CD14-positive monocyte (primary cell): Measurements from ENCODE around the gene CSRP3. TPM values are rescaled to one million over a fixed set of nuclear protein-coding genes. Genes with fewer than 3 reads are reported as not detected.

ENCODE experiments used
- DNase-seq, 3 donors: peaks; one replicate each; pipeline ENCODE4 v3.0.0-alpha.2; 2011 to 2022
- H2AFZ ChIP-seq: 2 replicates; pipeline ENCODE4 v1.6.0; 2012; ENCODE audit warnings: mild to moderate bottlenecking, low read depth, low read length, inconsistent platforms; ENCODE audit not compliant: insufficient read depth, poor library complexity, severe bottlenecking
- H3K27ac ChIP-seq, 2 donors: 1 replicate in 1 of 2; 2 replicates in 1 of 2; pipeline ENCODE4 v1.5.1; 2012 to 2013; ENCODE audit warnings: low read length in 2 of 2, control low read depth in 1 of 2, inconsistent platforms in 1 of 2, low read depth in 1 of 2, mild to moderate bottlenecking in 1 of 2
- H3K27me3 ChIP-seq, 2 donors: one replicate each; pipeline versions ENCODE4 v1.6.0 to v1.6.1; 2011 to 2013; ENCODE audit warnings: low read length in 2 of 2; ENCODE audit not compliant: control insufficient read depth in 2 of 2, insufficient read depth in 2 of 2
- H3K36me3 ChIP-seq, 2 donors: replicated peaks in 1 of 2; 1 replicate in 1 of 2; 2 replicates in 1 of 2; pipeline versions ENCODE4 v1.5.1 to v1.6.1; 2012 to 2013; ENCODE audit warnings: low read length in 2 of 2, control low read depth in 1 of 2, inconsistent platforms in 1 of 2, mild to moderate bottlenecking in 1 of 2; ENCODE audit not compliant: insufficient read depth in 2 of 2, control insufficient read depth in 1 of 2
- H3K4me1 ChIP-seq, 2 donors: 1 replicate in 1 of 2; 2 replicates in 1 of 2; pipeline versions ENCODE4 v1.5.1 to v1.6.1; 2012 to 2013; ENCODE audit warnings: low read length in 2 of 2, control low read depth in 1 of 2, inconsistent platforms in 1 of 2, mild to moderate bottlenecking in 1 of 2, moderate library complexity in 1 of 2; ENCODE audit not compliant: insufficient read depth in 2 of 2, control insufficient read depth in 1 of 2
- H3K4me2 ChIP-seq: replicated peaks from 2 replicates; pipeline ENCODE3; 2012; ENCODE audit warnings: low read length, moderate library complexity, mild to moderate bottlenecking; ENCODE audit not compliant: poor library complexity, severe bottlenecking; ENCODE audit errors: extremely low read depth
- H3K4me3 ChIP-seq, 3 experiments: fragments of 200-600 bp in 1 of 3; sonication (generic) in 1 of 3; replicated peaks in 1 of 3; 1 replicate in 2 of 3; 2 replicates in 1 of 3; pipeline ENCODE4 v1.5.1; 2011 to 2013; ENCODE audit warnings: low read length in 3 of 3, mild to moderate bottlenecking in 3 of 3, control low read depth in 2 of 3, low read depth in 2 of 3, inconsistent platforms in 1 of 3, moderate library complexity in 1 of 3
- H3K79me2 ChIP-seq: 2 replicates; pipeline ENCODE4 v1.6.0; 2012; ENCODE audit warnings: mild to moderate bottlenecking, control low read depth, inconsistent platforms, low read length, moderate library complexity; ENCODE audit not compliant: insufficient read depth
- H3K9ac ChIP-seq: 2 replicates; pipeline ENCODE4 v1.6.0; 2017; ENCODE audit warnings: low read length, mild to moderate bottlenecking; ENCODE audit not compliant: insufficient read depth, poor library complexity, severe bottlenecking
- H3K9me3 ChIP-seq, 2 donors: replicated peaks in 1 of 2; 1 replicate in 1 of 2; 2 replicates in 1 of 2; pipeline versions ENCODE4 v1.5.1 to v1.6.1; 2012 to 2013; ENCODE audit warnings: low read length in 2 of 2, control low read depth in 1 of 2; ENCODE audit not compliant: control insufficient read depth in 1 of 2, insufficient read depth in 1 of 2
- H4K20me1 ChIP-seq: 2 replicates; pipeline ENCODE4 v1.6.0; 2012; ENCODE audit warnings: mild to moderate bottlenecking, low read length, control low read depth, moderate library complexity; ENCODE audit not compliant: insufficient read depth
- H3K27ac Mint-ChIP-seq, 7 donors: one replicate each; pipeline ENCODE4 v1.8.0; 2020; ENCODE audit warnings: mild to moderate bottlenecking in 7 of 7, mixed read lengths in 7 of 7, moderate library complexity in 6 of 7, inconsistent platforms in 2 of 7
- H3K27me3 Mint-ChIP-seq, 3 donors: one replicate each; pipeline ENCODE4 v1.8.0; 2021 to 2022; ENCODE audit warnings: low read depth in 3 of 3, mild to moderate bottlenecking in 3 of 3, mixed read lengths in 3 of 3, moderate library complexity in 3 of 3, inconsistent platforms in 1 of 3
- H3K36me3 Mint-ChIP-seq, 2 donors: one replicate each; pipeline ENCODE4 v1.8.0; 2020; ENCODE audit warnings: mixed read lengths in 2 of 2, inconsistent platforms in 1 of 2, mild to moderate bottlenecking in 1 of 2
- H3K4me1 Mint-ChIP-seq: one replicate; pipeline ENCODE4 v1.8.0; 2020; ENCODE audit warnings: mild to moderate bottlenecking, mixed read lengths
- H3K4me3 Mint-ChIP-seq, 2 donors: one replicate each; pipeline ENCODE4 v1.8.0; 2020; ENCODE audit warnings: mild to moderate bottlenecking in 2 of 2, mixed read lengths in 2 of 2, moderate library complexity in 1 of 2
- H3K9me3 Mint-ChIP-seq, 7 donors: one replicate each; pipeline ENCODE4 v1.8.0; 2020 to 2022; ENCODE audit warnings: mixed read lengths in 7 of 7, mild to moderate bottlenecking in 6 of 7, moderate library complexity in 6 of 7, inconsistent platforms in 2 of 7
- WGBS: methylation state at CpG from one replicate; pipeline ENCODE4 v1.1.5; 2013; ENCODE audit warnings: missing lambda C conversion rate; ENCODE audit not compliant: insufficient coverage; 5-methylcytosine and 5-hydroxymethylcytosine counted together
- intact Hi-C, 2 donors: fragments of 100-400 bp; cut with micrococcal nuclease; formaldehyde crosslinking; loops; one replicate each; pipeline versions ENCODE4 v1.15.0 to v1.15.1; 2023
- polyA plus RNA-seq, 3 donors: library from polyadenylated mRNA; depleted of rRNA in 1 of 3; unstranded in 2 of 3; stranded (reverse) in 1 of 3; fragments of 300-500 nt in 2 of 3; fragments of >200 nt in 1 of 3; fragmentation: Illumina TruSeq in 2 of 3; gene quantifications; 1 replicate in 2 of 3; 2 replicates in 1 of 3; pipeline ENCODE4 v1.2.3, GENCODE V29; 2012 to 2021
- TF ChIP-seq, protein P1 (sequence below): fragments of 200-600 bp; IDR thresholded peaks from one replicate; pipeline ENCODE4 v1.8.0; 2022; ENCODE audit warnings: antibody characterized with exemption, mild to moderate bottlenecking

CSRP3 gene
- polyA plus RNA-seq, 3 donors, result not detected

DNA sequence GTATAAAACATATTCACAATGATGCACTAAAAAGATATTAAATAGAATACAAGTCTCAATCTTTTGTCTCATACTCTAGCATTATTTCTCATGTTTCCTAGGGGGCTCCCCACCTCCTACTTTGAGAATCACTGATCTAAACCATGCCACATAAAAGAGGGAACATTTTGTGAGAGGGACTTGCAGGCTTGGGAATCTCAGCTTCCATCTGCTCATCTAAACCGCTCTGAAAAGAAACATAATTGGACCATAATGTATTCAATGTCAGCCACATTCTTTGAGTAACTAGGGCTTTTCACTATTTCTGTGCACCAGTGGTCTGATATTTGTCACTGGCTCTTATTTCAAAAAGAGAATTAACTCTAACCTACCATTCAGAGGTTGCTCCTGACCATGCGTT, 6.4 kb upstream of the CSRP3 start:
- no peak overlapping the region for H3K4me2 ChIP-seq
- no peaks in the 10 kb centered on the region for H3K4me1 ChIP-seq
- no peak overlapping the region for H3K4me3 ChIP-seq
- no peak overlapping the region for H2AFZ ChIP-seq
- no peaks in the 10 kb centered on the region for H3K36me3 Mint-ChIP-seq
- no peak overlapping the region for H3K4me3 Mint-ChIP-seq
- DNase-seq, result no peak
- H3K27me3 Mint-ChIP-seq, result no peaks in the 10 kb centered on the region
- TF ChIP-seq, protein P1, sequence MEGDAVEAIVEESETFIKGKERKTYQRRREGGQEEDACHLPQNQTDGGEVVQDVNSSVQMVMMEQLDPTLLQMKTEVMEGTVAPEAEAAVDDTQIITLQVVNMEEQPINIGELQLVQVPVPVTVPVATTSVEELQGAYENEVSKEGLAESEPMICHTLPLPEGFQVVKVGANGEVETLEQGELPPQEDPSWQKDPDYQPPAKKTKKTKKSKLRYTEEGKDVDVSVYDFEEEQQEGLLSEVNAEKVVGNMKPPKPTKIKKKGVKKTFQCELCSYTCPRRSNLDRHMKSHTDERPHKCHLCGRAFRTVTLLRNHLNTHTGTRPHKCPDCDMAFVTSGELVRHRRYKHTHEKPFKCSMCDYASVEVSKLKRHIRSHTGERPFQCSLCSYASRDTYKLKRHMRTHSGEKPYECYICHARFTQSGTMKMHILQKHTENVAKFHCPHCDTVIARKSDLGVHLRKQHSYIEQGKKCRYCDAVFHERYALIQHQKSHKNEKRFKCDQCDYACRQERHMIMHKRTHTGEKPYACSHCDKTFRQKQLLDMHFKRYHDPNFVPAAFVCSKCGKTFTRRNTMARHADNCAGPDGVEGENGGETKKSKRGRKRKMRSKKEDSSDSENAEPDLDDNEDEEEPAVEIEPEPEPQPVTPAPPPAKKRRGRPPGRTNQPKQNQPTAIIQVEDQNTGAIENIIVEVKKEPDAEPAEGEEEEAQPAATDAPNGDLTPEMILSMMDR, result no peak
- H3K27ac ChIP-seq, result no peak overlapping the region
- H3K9ac ChIP-seq, result no peak overlapping the region
- intact Hi-C loops, result no loop called here
- no peaks in the 10 kb centered on the region for H3K79me2 ChIP-seq
- no CpG with 5 or more reads among the region's 2 CpGs for WGBS
- no peaks in the 10 kb centered on the region for H3K36me3 ChIP-seq
- peaks cover 0 to 2% (median 0%) of the 10 kb centered on the region in 7 donors for H3K9me3 Mint-ChIP-seq
- no peaks in the 10 kb centered on the region for H4K20me1 ChIP-seq
- H3K27ac Mint-ChIP-seq, result no peak overlapping the region
- H3K4me1 Mint-ChIP-seq, result peaks cover 6% of the 10 kb centered on the region
- no peaks in the 10 kb centered on the region for H3K9me3 ChIP-seq
- no peaks in the 10 kb centered on the region for H3K27me3 ChIP-seq

GRCh38 chr11:19204836-19205235, 3.1 kb upstream of the CSRP3 start:
- Histone ChIP-seq H3K79me2 (no peaks in the 10 kb centered on the region), H3K27me3 (no peaks in the 10 kb centered on the region), H3K36me3 (no peaks in the 10 kb centered on the region), H2AFZ (no peak overlapping the region), H3K4me2 (no peak overlapping the region), H3K27ac (no peak overlapping the region), H3K4me3 (no peak overlapping the region), H4K20me1 (no peaks in the 10 kb centered on the region), H3K9me3 (no peaks in the 10 kb centered on the region), H3K9ac (no peak overlapping the region), H3K4me1 (peaks cover 0 to 6% of the 10 kb centered on the region in 2 donors)
- no CpG with 5 or more reads among the region's 5 CpGs for WGBS
- intact Hi-C loops, result no loop called here
- H3K4me1 Mint-ChIP-seq, result peaks cover 14% of the 10 kb centered on the region
- H3K4me3 Mint-ChIP-seq, result no peak overlapping the region
- H3K27me3 Mint-ChIP-seq, result peaks cover 0 to 3% (median 0%) of the 10 kb centered on the region in 3 donors
- TF ChIP-seq, protein P1, result no peak
- peaks cover 0 to 3% (median 0%) of the 10 kb centered on the region in 7 donors for H3K9me3 Mint-ChIP-seq
- DNase-seq, result no peak
- H3K27ac Mint-ChIP-seq, result no peak overlapping the region
- H3K36me3 Mint-ChIP-seq, result no peaks in the 10 kb centered on the region
